ENCODE measurements around the gene OVAAL.

DNA sequence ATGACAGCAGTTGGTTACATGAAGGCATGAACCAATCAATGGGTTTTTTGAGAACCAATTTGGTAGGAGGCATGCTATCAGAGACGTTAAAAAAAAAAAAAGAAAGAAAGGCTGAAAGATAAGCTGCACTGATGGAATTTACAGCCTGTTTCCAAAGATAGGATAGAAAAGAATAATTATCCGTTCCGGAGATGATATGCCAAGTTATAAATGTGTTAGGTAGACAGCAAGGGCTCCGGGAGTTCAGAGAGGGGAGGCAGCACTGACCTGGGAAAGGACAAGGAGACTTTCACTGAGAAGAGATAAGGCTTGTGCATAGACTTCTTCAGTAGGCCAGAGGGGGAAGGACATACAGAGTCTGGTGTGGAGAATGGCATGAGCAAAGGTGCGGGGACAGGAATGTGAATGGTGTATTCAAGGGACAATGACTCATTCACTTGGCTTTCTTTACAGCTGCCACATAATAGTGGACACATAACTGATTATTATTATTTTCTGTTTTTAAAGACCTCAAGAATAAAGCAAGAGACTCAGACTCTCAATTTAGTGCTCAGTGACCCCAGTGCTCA lies 31.6 kb upstream of the OVAAL start:
- TF ChIP-seq EZH2 (IDR thresholded peaks at IDR 0.05; ENCODE audit: borderline replicate concordance, low read depth, low read length, severe bottlenecking) (no peak), POLR2A (IDR thresholded peaks at IDR 0.05; ENCODE audit: low read depth, low read length) (no peak), JUN (IDR thresholded peaks at IDR 0.05; ENCODE audit: borderline replicate concordance, insufficient read depth, insufficient read length, low read depth) (peak; percentile 66)
- TF ChIP-seq, protein P1, sequence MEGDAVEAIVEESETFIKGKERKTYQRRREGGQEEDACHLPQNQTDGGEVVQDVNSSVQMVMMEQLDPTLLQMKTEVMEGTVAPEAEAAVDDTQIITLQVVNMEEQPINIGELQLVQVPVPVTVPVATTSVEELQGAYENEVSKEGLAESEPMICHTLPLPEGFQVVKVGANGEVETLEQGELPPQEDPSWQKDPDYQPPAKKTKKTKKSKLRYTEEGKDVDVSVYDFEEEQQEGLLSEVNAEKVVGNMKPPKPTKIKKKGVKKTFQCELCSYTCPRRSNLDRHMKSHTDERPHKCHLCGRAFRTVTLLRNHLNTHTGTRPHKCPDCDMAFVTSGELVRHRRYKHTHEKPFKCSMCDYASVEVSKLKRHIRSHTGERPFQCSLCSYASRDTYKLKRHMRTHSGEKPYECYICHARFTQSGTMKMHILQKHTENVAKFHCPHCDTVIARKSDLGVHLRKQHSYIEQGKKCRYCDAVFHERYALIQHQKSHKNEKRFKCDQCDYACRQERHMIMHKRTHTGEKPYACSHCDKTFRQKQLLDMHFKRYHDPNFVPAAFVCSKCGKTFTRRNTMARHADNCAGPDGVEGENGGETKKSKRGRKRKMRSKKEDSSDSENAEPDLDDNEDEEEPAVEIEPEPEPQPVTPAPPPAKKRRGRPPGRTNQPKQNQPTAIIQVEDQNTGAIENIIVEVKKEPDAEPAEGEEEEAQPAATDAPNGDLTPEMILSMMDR (IDR thresholded peaks at IDR 0.05; ENCODE audit: extremely low read depth in 1 of 2, insufficient read depth in 1 of 2, low read depth in 1 of 2, low read length in 2 of 2), result no peak
